OCI-LY1 (cell line): Measurements from ENCODE around the gene EVC2.

Experiments
- H2AFZ ChIP-seq: fragments of 200-600 bp; sonication (generic), shearing (Covaris generic); 2 replicates; pipeline ENCODE4 v1.6.0; 2014; ENCODE audit warnings: antibody characterized with exemption, mild to moderate bottlenecking, low read length
- H3F3A ChIP-seq: fragments of 200-600 bp; sonication (generic), shearing (Covaris generic); 2 replicates; pipeline ENCODE4 v1.6.0; 2014; ENCODE audit warnings: mild to moderate bottlenecking, antibody characterized with exemption, low read length, moderate library complexity; ENCODE audit not compliant: insufficient read depth
- H3K27ac ChIP-seq: fragments of 200-600 bp; sonication (generic); 2 replicates; pipeline ENCODE4 v1.5.1; 2014; ENCODE audit warnings: low read length, mixed run types, mild to moderate bottlenecking, low read depth; ENCODE audit not compliant: poor library complexity, severe bottlenecking
- H3K27me3 ChIP-seq: fragments of 200-600 bp; sonication (generic); 2 replicates; pipeline ENCODE4 v1.6.0; 2014; ENCODE audit warnings: antibody characterized with exemption, mild to moderate bottlenecking, low read length, moderate library complexity; ENCODE audit not compliant: insufficient read depth
- H3K36me3 ChIP-seq: fragments of 200-600 bp; sonication (generic); 2 replicates; pipeline ENCODE4 v1.6.1; 2014; ENCODE audit warnings: mild to moderate bottlenecking, antibody characterized with exemption, low read length, moderate library complexity, mixed read lengths; ENCODE audit not compliant: insufficient read depth
- H3K4me1 ChIP-seq: fragments of 200-600 bp; sonication (generic); 2 replicates; pipeline ENCODE4 v1.5.1; 2014; ENCODE audit warnings: mild to moderate bottlenecking, low read length, moderate library complexity; ENCODE audit not compliant: insufficient read depth, severe bottlenecking
- H3K4me2 ChIP-seq: fragments of 200-600 bp; sonication (generic), shearing (Covaris generic); 2 replicates; pipeline ENCODE4 v1.6.1; 2014; ENCODE audit warnings: low read length
- H3K4me3 ChIP-seq: fragments of 200-600 bp; sonication (generic); 2 replicates; pipeline ENCODE4 v1.5.1; 2014; ENCODE audit warnings: low read length, low read depth, mild to moderate bottlenecking, mixed read lengths; ENCODE audit not compliant: poor library complexity, severe bottlenecking
- H3K79me2 ChIP-seq: fragments of 200-600 bp; shearing (Covaris generic); 2 replicates; pipeline ENCODE4 v1.6.1; 2016; ENCODE audit warnings: mixed run types, low read length, mixed read lengths; ENCODE audit not compliant: insufficient read depth
- H3K9ac ChIP-seq: fragments of 200-600 bp; sonication (generic), shearing (Covaris generic); 2 replicates; pipeline ENCODE4 v1.6.1; 2014; ENCODE audit warnings: mild to moderate bottlenecking, low read length, mixed read lengths
- H3K9me2 ChIP-seq: fragments of 200-600 bp; sonication (generic), shearing (Covaris generic); 2 replicates; pipeline ENCODE4 v1.6.1; 2014; ENCODE audit warnings: low read depth, mild to moderate bottlenecking, low read length, mixed read lengths
- H3K9me3 ChIP-seq: fragments of 200-600 bp; shearing (Covaris generic); 2 replicates; pipeline ENCODE4 v1.6.1; 2014; ENCODE audit warnings: low read length, mixed read lengths
- H4K20me1 ChIP-seq: fragments of 200-600 bp; sonication (generic), shearing (Covaris generic); 2 replicates; pipeline ENCODE4 v1.6.0; 2016; ENCODE audit warnings: mild to moderate bottlenecking, low read length; ENCODE audit not compliant: insufficient read depth
- CTCF ChIP-seq: fragments of 200-600 bp; sonication (generic), shearing (Covaris generic); IDR thresholded peaks from 2 replicates; pipeline ENCODE4 v1.5.1; 2017; ENCODE audit warnings: mild to moderate bottlenecking, antibody characterized with exemption, low read length, moderate library complexity, mixed read lengths
- EZH2 ChIP-seq: fragments of 200-600 bp; sonication (generic), shearing (Covaris generic); IDR thresholded peaks from 2 replicates; pipeline ENCODE4 v1.8.0; 2017; ENCODE audit warnings: borderline replicate concordance, mixed run types, mild to moderate bottlenecking, antibody characterized with exemption, low read length, moderate library complexity, mixed read lengths

The EVC2 gene

GRCh38 chr4:5539584-5539983, 168.8 kb downstream of the EVC2 start:
- H3K27ac ChIP-seq: no peak overlapping the region
- no peaks in the 10 kb centered on the region for H3K27me3 ChIP-seq
- H3K9me3 ChIP-seq: no peaks in the 10 kb centered on the region
- no peaks in the 10 kb centered on the region for H3K36me3 ChIP-seq
- no peak overlapping the region for H3K9ac ChIP-seq
- no peaks in the 10 kb centered on the region for H3F3A ChIP-seq
- no peaks in the 10 kb centered on the region for H4K20me1 ChIP-seq
- TF ChIP-seq CTCF (no peak), EZH2 (no peak)
- H2AFZ ChIP-seq: no peak overlapping the region
- no peaks in the 10 kb centered on the region for H3K4me1 ChIP-seq
- no peaks in the 10 kb centered on the region for H3K79me2 ChIP-seq
- no peaks in the 10 kb centered on the region for H3K9me2 ChIP-seq
- no peak overlapping the region for H3K4me3 ChIP-seq
- no peak overlapping the region for H3K4me2 ChIP-seq

DNA sequence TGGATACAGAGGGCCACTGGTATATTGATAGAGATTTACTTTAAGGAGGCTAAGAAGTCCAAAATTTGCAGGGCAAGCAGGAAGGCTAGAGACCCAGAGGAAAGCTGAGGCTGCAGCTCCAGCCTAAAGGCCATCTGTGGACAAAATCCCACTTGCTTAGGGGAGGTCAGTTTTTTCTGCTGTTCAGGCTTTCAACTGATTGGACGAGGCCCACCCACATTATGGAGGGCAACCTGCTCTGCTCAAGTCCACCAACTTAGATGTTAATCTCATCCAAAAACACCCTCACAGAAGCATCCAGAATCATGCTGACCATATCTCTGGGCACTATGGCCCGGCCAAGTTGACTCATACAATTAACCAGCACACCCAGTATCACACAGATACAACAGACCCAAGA, 176.3 kb downstream of the EVC2 start:
- Histone ChIP-seq H3K4me1 (no peaks in the 10 kb centered on the region), H3K9me3 (no peaks in the 10 kb centered on the region), H2AFZ (no peak overlapping the region), H3K27me3 (no peaks in the 10 kb centered on the region), H3K4me3 (no peak overlapping the region), H3F3A (no peaks in the 10 kb centered on the region), H3K79me2 (no peaks in the 10 kb centered on the region), H3K27ac (no peak overlapping the region), H3K36me3 (no peaks in the 10 kb centered on the region), H3K9ac (no peak overlapping the region), H3K9me2 (no peaks in the 10 kb centered on the region), H3K4me2 (no peak overlapping the region), H4K20me1 (no peaks in the 10 kb centered on the region)
- TF ChIP-seq EZH2 (no peak), CTCF (no peak)

- TF ChIP-seq EZH2 (no peak), CTCF (no peak)
- Histone ChIP-seq H3K27ac (no peak overlapping the region), H3F3A (no peaks in the 10 kb centered on the region), H4K20me1 (no peaks in the 10 kb centered on the region), H3K9ac (no peak overlapping the region), H3K9me2 (no peaks in the 10 kb centered on the region), H3K36me3 (no peaks in the 10 kb centered on the region), H3K4me3 (no peak overlapping the region), H3K79me2 (no peaks in the 10 kb centered on the region), H3K9me3 (no peaks in the 10 kb centered on the region), H3K4me1 (no peaks in the 10 kb centered on the region), H2AFZ (no peak overlapping the region), H3K4me2 (no peak overlapping the region), H3K27me3 (no peaks in the 10 kb centered on the region)
Measured at GRCh38 chr4:5528031-5528436, 180.3 kb downstream of the EVC2 start.
